K562 (cell line): ENCODE results near the gene RNF114. TPM values are rescaled to one million over a fixed set of nuclear protein-coding genes. Genes with fewer than 3 reads are reported as not detected.

Source experiments
- CREM ChIP-seq: IDR thresholded peaks from 2 replicates; pipeline ENCODE4 v1.6.1; 2014; ENCODE audit warnings: antibody characterized with exemption, low read depth
- L3MBTL2 ChIP-seq: fragments of 450-650 bp; IDR thresholded peaks from 2 replicates; pipeline ENCODE4 v1.6.1; 2016; ENCODE audit warnings: mild to moderate bottlenecking, moderate library complexity
- POLR2G ChIP-seq: fragments of 200-400 bp; formaldehyde crosslinking; IDR thresholded peaks from 2 replicates; pipeline ENCODE4 v1.6.1; 2017; ENCODE audit warnings: low read depth, mild to moderate bottlenecking, antibody characterized with exemption, low read length, moderate library complexity
- RBFOX2 ChIP-seq: fragments of 200-400 bp; formaldehyde crosslinking; IDR thresholded peaks from 2 replicates; pipeline ENCODE4 v1.6.1; 2017; ENCODE audit warnings: low read depth, mild to moderate bottlenecking, low read length, moderate library complexity
- SMAD4 ChIP-seq: fragments of 250-450 bp; sonication (Bioruptor Pico); conservative IDR thresholded peaks from 2 replicates; pipeline ENCODE4 v1.8.0; 2021; ENCODE audit warnings: inconsistent platforms, mild to moderate bottlenecking, moderate library complexity
- TAL1 ChIP-seq: fragments of 450-650 bp; IDR thresholded peaks from 2 replicates; pipeline ENCODE4 v1.6.1; 2016; ENCODE audit warnings: mild to moderate bottlenecking
- WHSC1 ChIP-seq: IDR thresholded peaks from one replicate; pipeline ENCODE4 v1.6.1; 2012; ENCODE audit warnings: low read length, control low read depth, inconsistent platforms
- ZNF316 ChIP-seq: fragments of 450-650 bp; IDR thresholded peaks from 2 replicates; pipeline ENCODE4 v1.6.1; 2016
- polyA plus RNA-seq, 8 experiments: library from polyadenylated mRNA; depleted of rRNA in 4 of 8; stranded (reverse) in 5 of 8; unstranded in 3 of 8; fragments of >200 nt; fragmentation: Nextera tagmentation in 2 of 8; fragmentation: Illumina TruSeq in 1 of 8; extraction: Ambion mirVana in 2 of 8; extraction: Trizol in 1 of 8; gene quantifications; 2 replicates each; pipeline versions ENCODE4 v1.2.1 to v1.2.3, GENCODE V29; 2011 to 2014; ENCODE audit warnings: inconsistent platforms in 1 of 8, missing spikeins in 1 of 8
- total RNA-seq, 7 experiments: library from RNA; depleted of rRNA in 6 of 7; stranded (reverse); fragments of >200 nt in 6 of 7; fragmentation: Illumina TruSeq in 2 of 7; extraction: Trizol in 2 of 7; gene quantifications; 2 replicates each; pipeline versions ENCODE4 v1.2.1 to v1.2.3, GENCODE V29; 2011 to 2021; ENCODE audit warnings: low replicate concordance in 1 of 7
- TF ChIP-seq, protein P1 (sequence below): sonication (generic); formaldehyde crosslinking; IDR thresholded peaks from 2 replicates; pipeline ENCODE4 v1.9.0; 2022; ENCODE audit warnings: mild to moderate bottlenecking, missing genetic modification reagents
- TF ChIP-seq, protein P2 (sequence below): conservative IDR thresholded peaks from 2 replicates; pipeline ENCODE4 v1.6.1; 2011; ENCODE audit warnings: low read depth, mild to moderate bottlenecking, low read length; ENCODE audit not compliant: control insufficient read depth
- TF ChIP-seq, protein P3 (sequence below): fragments of 450-650 bp; formaldehyde crosslinking; IDR thresholded peaks from 2 replicates; pipeline ENCODE4 v1.4.0; 2020; ENCODE audit warnings: mild to moderate bottlenecking, moderate library complexity

Gene RNF114
- total and polyA plus RNA-seq, 9 of the 15 experiments (the other 6 are each of a cell fraction or from before 2014, with no cell fraction given): 38.6 to 111 (median 62.6) TPM

DNA sequence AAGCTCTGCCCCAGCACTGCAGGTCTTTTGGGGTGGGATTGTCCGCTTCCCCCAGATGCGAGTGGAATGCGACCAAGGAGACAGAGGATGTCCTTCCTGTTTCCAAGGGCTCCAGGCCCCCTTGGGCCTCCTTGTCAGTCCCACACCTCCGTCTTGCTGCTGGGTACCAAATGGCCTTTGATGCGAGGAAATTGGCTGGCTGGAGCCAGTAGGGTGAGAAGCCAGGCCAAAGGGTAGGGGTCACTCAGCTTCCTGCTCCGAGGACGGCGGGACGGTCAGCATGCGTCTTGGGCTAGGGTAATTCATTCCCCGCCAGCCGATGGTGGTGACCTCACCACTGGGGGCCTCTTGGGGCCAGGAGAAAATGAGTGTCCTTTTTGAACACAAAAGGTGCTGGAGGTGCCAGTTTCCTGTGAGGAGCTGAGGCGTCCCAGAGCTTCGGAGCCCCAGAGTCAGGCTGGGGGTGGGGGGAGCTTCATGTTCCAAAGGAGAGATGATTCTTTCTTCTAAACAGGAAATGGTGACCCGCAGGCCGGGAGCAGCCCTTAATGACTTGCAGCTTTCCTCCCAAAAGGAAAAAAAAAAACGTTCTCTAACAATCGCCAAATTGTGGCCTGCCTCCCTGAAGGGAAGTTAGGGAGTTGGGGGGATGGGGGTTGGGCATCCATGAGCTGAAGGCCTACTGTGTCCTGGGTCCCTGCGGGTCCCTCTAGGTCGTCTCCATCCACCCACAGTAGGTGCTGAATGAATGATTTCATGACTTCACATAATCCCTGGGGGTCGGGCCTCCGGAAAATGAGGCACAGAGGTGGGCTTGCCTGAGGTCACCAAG lies 53.3 kb downstream of the RNF114 start (continued):
- TF ChIP-seq, protein P1, sequence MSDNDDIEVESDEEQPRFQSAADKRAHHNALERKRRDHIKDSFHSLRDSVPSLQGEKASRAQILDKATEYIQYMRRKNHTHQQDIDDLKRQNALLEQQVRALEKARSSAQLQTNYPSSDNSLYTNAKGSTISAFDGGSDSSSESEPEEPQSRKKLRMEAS: peak; percentile 73
- TF ChIP-seq POLR2G (peak; percentile 66; the same call in 1 of the 2 replicates), WHSC1 (no peak), ZNF316 (peak; percentile 55), SMAD4 (CRISPR knock-in tag) (peak; percentile 64; the same call in 1 of the 2 replicates), RBFOX2 (peak; percentile 68), L3MBTL2 (peak; percentile 68), TAL1 (no peak), CREM (peak; percentile 3; the same call in 1 of the 2 replicates)
- TF ChIP-seq, protein P2, sequence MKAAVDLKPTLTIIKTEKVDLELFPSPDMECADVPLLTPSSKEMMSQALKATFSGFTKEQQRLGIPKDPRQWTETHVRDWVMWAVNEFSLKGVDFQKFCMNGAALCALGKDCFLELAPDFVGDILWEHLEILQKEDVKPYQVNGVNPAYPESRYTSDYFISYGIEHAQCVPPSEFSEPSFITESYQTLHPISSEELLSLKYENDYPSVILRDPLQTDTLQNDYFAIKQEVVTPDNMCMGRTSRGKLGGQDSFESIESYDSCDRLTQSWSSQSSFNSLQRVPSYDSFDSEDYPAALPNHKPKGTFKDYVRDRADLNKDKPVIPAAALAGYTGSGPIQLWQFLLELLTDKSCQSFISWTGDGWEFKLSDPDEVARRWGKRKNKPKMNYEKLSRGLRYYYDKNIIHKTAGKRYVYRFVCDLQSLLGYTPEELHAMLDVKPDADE: peak; percentile 35; the same call in 1 of the 2 replicates
- TF ChIP-seq, protein P3, sequence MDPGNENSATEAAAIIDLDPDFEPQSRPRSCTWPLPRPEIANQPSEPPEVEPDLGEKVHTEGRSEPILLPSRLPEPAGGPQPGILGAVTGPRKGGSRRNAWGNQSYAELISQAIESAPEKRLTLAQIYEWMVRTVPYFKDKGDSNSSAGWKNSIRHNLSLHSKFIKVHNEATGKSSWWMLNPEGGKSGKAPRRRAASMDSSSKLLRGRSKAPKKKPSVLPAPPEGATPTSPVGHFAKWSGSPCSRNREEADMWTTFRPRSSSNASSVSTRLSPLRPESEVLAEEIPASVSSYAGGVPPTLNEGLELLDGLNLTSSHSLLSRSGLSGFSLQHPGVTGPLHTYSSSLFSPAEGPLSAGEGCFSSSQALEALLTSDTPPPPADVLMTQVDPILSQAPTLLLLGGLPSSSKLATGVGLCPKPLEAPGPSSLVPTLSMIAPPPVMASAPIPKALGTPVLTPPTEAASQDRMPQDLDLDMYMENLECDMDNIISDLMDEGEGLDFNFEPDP: 0 out of 2 replicates have a peak, but pooled peaks have one; percentile 13
